ENCODE results near the gene DDR2.

Gene DDR2

GRCh38 chr1:162667381-162668080 is 35.3 kb downstream of the DDR2 start:
- no peaks in the 10 kb centered on the region for H3K27me3 ChIP-seq (ENCODE audit: control insufficient read depth, insufficient read depth, low read length)
- no peaks in the 10 kb centered on the region for H3K4me1 ChIP-seq (ENCODE audit: control insufficient read depth, insufficient read depth, low read length)
- no peak for DNase-seq (ENCODE audit: low read depth, low spot score)
- H3K9me3 ChIP-seq (ENCODE audit: control insufficient read depth, insufficient read depth, low read length): no peaks in the 10 kb centered on the region
- H3K27ac ChIP-seq (ENCODE audit: low read length): no peak overlapping the region
- WGBS (ENCODE audit: insufficient coverage, insufficient read length): no CpG with 5 or more reads among the region's 2 CpGs
- no peaks in the 10 kb centered on the region for H3K36me3 ChIP-seq (ENCODE audit: control insufficient read depth, insufficient read depth, low read length)
- H3K4me3 ChIP-seq (ENCODE audit: low read length): no peak overlapping the region

DNA sequence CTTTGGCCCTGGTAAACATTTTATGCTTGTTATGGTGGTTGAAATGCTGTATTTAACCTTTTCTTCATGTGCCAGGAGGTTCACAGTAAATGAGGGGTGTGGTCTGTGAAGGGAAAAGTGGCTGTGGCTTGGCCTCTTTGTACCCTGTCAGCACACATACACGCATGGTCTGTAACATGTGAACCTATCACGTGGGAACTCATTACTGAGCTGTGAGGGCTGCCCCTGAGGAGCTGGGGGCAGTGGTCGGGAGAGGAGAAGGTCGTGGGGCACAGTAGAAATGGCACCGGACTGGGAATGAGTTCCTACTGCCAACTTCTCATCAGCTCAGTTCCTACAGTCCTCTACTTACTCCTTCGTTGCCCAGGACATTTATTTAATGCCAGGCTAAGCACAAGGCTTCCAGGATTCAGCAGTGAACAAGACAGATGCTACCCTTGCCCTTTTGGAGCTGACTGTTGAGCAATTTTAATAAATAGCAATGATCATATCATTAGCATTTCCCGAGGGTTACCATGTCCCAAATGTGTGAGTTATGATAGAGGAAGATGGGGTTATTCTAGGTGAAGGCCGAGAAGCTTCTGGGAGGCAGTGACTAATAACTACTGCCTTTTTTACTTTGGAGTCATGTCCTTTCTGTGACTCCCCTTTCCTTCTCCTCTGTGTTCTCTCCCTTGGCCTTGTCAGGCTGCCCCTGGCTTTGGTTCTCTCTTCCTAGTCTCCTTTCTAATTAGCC is 38.8 kb downstream of the DDR2 start:
- no peaks in the 10 kb centered on the region for H3K4me1 ChIP-seq (ENCODE audit: control insufficient read depth, insufficient read depth, low read length)
- DNase-seq (ENCODE audit: low read depth, low spot score): no peak

GRCh38 chr1:162671664-162672410 is 39.6 kb downstream of the DDR2 start:
- H3K9me3 ChIP-seq (ENCODE audit: control insufficient read depth, insufficient read depth, low read length): no peaks in the 10 kb centered on the region
- WGBS (ENCODE audit: insufficient coverage, insufficient read length): no CpG with 5 or more reads among the region's 5 CpGs
- H3K27ac ChIP-seq (ENCODE audit: low read length): no peak overlapping the region
- no peaks in the 10 kb centered on the region for H3K4me1 ChIP-seq (ENCODE audit: control insufficient read depth, insufficient read depth, low read length)
- H3K36me3 ChIP-seq (ENCODE audit: control insufficient read depth, insufficient read depth, low read length): no peaks in the 10 kb centered on the region
- no peak overlapping the region for H3K4me3 ChIP-seq (ENCODE audit: low read length)
- no peaks in the 10 kb centered on the region for H3K27me3 ChIP-seq (ENCODE audit: control insufficient read depth, insufficient read depth, low read length)
- DNase-seq (ENCODE audit: low read depth, low spot score): no peak

More for the DNA sequence above, 38.8 kb downstream of the DDR2 start:
- no peaks in the 10 kb centered on the region for H3K36me3 ChIP-seq (ENCODE audit: control insufficient read depth, insufficient read depth, low read length)
- no peaks in the 10 kb centered on the region for H3K9me3 ChIP-seq (ENCODE audit: control insufficient read depth, insufficient read depth, low read length)
- H3K27ac ChIP-seq (ENCODE audit: low read length): no peak overlapping the region
- WGBS (ENCODE audit: insufficient coverage, insufficient read length): no CpG with 5 or more reads among the region's 8 CpGs
- H3K4me3 ChIP-seq (ENCODE audit: low read length): no peak overlapping the region
- H3K27me3 ChIP-seq (ENCODE audit: control insufficient read depth, insufficient read depth, low read length): no peaks in the 10 kb centered on the region

DNA sequence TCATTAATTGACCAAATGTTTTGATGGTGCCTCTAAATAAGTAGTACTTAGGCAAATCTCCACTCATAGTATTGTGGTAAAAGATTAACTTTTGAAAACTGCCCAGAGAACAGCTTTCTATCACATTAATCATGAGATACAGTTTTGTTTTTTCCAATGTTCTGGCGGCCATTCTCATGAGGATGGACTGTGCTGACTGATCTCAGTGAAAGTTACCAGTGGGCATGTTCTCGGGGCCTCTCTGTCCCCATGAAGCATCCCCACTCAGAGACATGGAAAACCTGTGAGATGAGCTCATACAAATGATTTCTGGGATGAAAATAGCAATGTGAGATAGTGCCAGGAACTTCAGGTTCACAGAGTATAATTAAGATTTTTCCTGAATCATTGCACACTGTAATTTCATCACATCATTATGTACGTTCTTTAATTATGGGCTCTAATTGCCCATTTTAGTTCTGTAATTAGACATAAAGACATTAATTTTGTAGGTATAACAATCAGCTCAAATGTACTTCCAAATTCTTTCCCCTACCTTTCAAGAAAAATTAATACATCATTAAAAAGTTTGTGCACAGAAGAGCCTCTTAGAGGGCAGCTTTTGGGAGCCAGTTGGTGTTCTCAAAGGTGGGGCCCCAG is 40.5 kb downstream of the DDR2 start:
- no peak overlapping the region for H3K27ac ChIP-seq (ENCODE audit: low read length)
- no peak overlapping the region for H3K4me3 ChIP-seq (ENCODE audit: low read length)
- H3K36me3 ChIP-seq (ENCODE audit: control insufficient read depth, insufficient read depth, low read length): no peaks in the 10 kb centered on the region
- H3K4me1 ChIP-seq (ENCODE audit: control insufficient read depth, insufficient read depth, low read length): no peaks in the 10 kb centered on the region
- H3K9me3 ChIP-seq (ENCODE audit: control insufficient read depth, insufficient read depth, low read length): no peaks in the 10 kb centered on the region
- no peaks in the 10 kb centered on the region for H3K27me3 ChIP-seq (ENCODE audit: control insufficient read depth, insufficient read depth, low read length)
- no peak for DNase-seq (ENCODE audit: low read depth, low spot score)
- no CpG with 5 or more reads among the region's 3 CpGs for WGBS (ENCODE audit: insufficient coverage, insufficient read length)

GRCh38 chr1:162674034-162674608 is 41.9 kb downstream of the DDR2 start:
- Histone ChIP-seq H3K9me3 (ENCODE audit: control insufficient read depth, insufficient read depth, low read length) (no peaks in the 10 kb centered on the region), H3K4me1 (ENCODE audit: control insufficient read depth, insufficient read depth, low read length) (no peaks in the 10 kb centered on the region), H3K4me3 (ENCODE audit: low read length) (no peak overlapping the region), H3K27ac (ENCODE audit: low read length) (no peak overlapping the region), H3K27me3 (ENCODE audit: control insufficient read depth, insufficient read depth, low read length) (no peaks in the 10 kb centered on the region), H3K36me3 (ENCODE audit: control insufficient read depth, insufficient read depth, low read length) (no peaks in the 10 kb centered on the region)
- no CpG with 5 or more reads among the region's 2 CpGs for WGBS (ENCODE audit: insufficient coverage, insufficient read length)
- DNase-seq (ENCODE audit: low read depth, low spot score): no peak

GRCh38 chr1:162676087-162676486 is 43.8 kb downstream of the DDR2 start:
- no CpG with 5 or more reads among the region's 2 CpGs for WGBS (ENCODE audit: insufficient coverage, insufficient read length)
- no peak for DNase-seq (ENCODE audit: low read depth, low spot score)
- no peak overlapping the region for H3K27ac ChIP-seq (ENCODE audit: low read length)

GRCh38 chr1:162676750-162677149 is 44.5 kb downstream of the DDR2 start:
- no peaks in the 10 kb centered on the region for H3K36me3 ChIP-seq (ENCODE audit: control insufficient read depth, insufficient read depth, low read length)
- no peak overlapping the region for H3K4me3 ChIP-seq (ENCODE audit: low read length)
- DNase-seq (ENCODE audit: low read depth, low spot score): no peak
- no peaks in the 10 kb centered on the region for H3K4me1 ChIP-seq (ENCODE audit: control insufficient read depth, insufficient read depth, low read length)
- H3K27me3 ChIP-seq (ENCODE audit: control insufficient read depth, insufficient read depth, low read length): no peaks in the 10 kb centered on the region
- WGBS (ENCODE audit: insufficient coverage, insufficient read length): no CpG with 5 or more reads among the region's 7 CpGs
- no peak overlapping the region for H3K27ac ChIP-seq (ENCODE audit: low read length)
- no peaks in the 10 kb centered on the region for H3K9me3 ChIP-seq (ENCODE audit: control insufficient read depth, insufficient read depth, low read length)

More at GRCh38 chr1:162676087-162676486, 43.8 kb downstream of the DDR2 start:
- H3K9me3 ChIP-seq (ENCODE audit: control insufficient read depth, insufficient read depth, low read length): no peaks in the 10 kb centered on the region
- no peaks in the 10 kb centered on the region for H3K36me3 ChIP-seq (ENCODE audit: control insufficient read depth, insufficient read depth, low read length)
- H3K4me1 ChIP-seq (ENCODE audit: control insufficient read depth, insufficient read depth, low read length): no peaks in the 10 kb centered on the region
- H3K4me3 ChIP-seq (ENCODE audit: low read length): no peak overlapping the region
- no peaks in the 10 kb centered on the region for H3K27me3 ChIP-seq (ENCODE audit: control insufficient read depth, insufficient read depth, low read length)

- Histone ChIP-seq H3K4me3 (ENCODE audit: low read length) (no peak overlapping the region), H3K36me3 (ENCODE audit: control insufficient read depth, insufficient read depth, low read length) (no peaks in the 10 kb centered on the region), H3K27me3 (ENCODE audit: control insufficient read depth, insufficient read depth, low read length) (no peaks in the 10 kb centered on the region), H3K27ac (ENCODE audit: low read length) (no peak overlapping the region), H3K9me3 (ENCODE audit: control insufficient read depth, insufficient read depth, low read length) (no peaks in the 10 kb centered on the region), H3K4me1 (ENCODE audit: control insufficient read depth, insufficient read depth, low read length) (no peaks in the 10 kb centered on the region)
- no CpG with 5 or more reads among the region's 4 CpGs for WGBS (ENCODE audit: insufficient coverage, insufficient read length)
- DNase-seq (ENCODE audit: low read depth, low spot score): no peak
These were observed 45.5 kb downstream of the DDR2 start for GRCh38 chr1:162677607-162678371.

- no peaks in the 10 kb centered on the region for H3K36me3 ChIP-seq (ENCODE audit: control insufficient read depth, insufficient read depth, low read length)
- no peak overlapping the region for H3K27ac ChIP-seq (ENCODE audit: low read length)
- DNase-seq (ENCODE audit: low read depth, low spot score): no peak
- H3K4me1 ChIP-seq (ENCODE audit: control insufficient read depth, insufficient read depth, low read length): no peaks in the 10 kb centered on the region
- no peaks in the 10 kb centered on the region for H3K9me3 ChIP-seq (ENCODE audit: control insufficient read depth, insufficient read depth, low read length)
- no CpG with 5 or more reads among the region's 4 CpGs for WGBS (ENCODE audit: insufficient coverage, insufficient read length)
- no peaks in the 10 kb centered on the region for H3K27me3 ChIP-seq (ENCODE audit: control insufficient read depth, insufficient read depth, low read length)
- H3K4me3 ChIP-seq (ENCODE audit: low read length): no peak overlapping the region
These were observed 46.2 kb downstream of the DDR2 start for GRCh38 chr1:162678439-162678838.

Measured in iPS DF 6.9 (cell line).